Adipocyte (in vitro differentiated cells): ENCODE data around the gene KLHL14.
"Not testable (repeated sequence)": the region's sequence is repeated elsewhere in the genome, so short reads cannot be mapped to it uniquely, and the experiment has no call there.

Experiments used
- DNase-seq: peaks from one replicate; pipeline ENCODE4 v3.0.0-alpha.2; 2015; ENCODE audit warnings: low read depth
- H3K27me3 ChIP-seq: replicated peaks from 2 replicates; pipeline ENCODE4 v1.7.0; 2013; ENCODE audit warnings: mild to moderate bottlenecking, low read length, moderate library complexity; ENCODE audit not compliant: control insufficient read depth, insufficient read depth
- H3K36me3 ChIP-seq: 2 replicates; pipeline ENCODE4 v1.7.0; 2013; ENCODE audit warnings: low read length, mild to moderate bottlenecking, moderate library complexity; ENCODE audit not compliant: control insufficient read depth, insufficient read depth, severe bottlenecking
- H3K4me1 ChIP-seq: 2 replicates; pipeline ENCODE4 v1.7.0; 2013; ENCODE audit warnings: mild to moderate bottlenecking, low read length, moderate library complexity; ENCODE audit not compliant: control insufficient read depth, insufficient read depth
- H3K4me3 ChIP-seq: 2 replicates; pipeline ENCODE4 v1.7.0; 2013; ENCODE audit warnings: mild to moderate bottlenecking, low read length, moderate library complexity
- H3K9ac ChIP-seq: 2 replicates; pipeline ENCODE4 v1.7.0; 2013; ENCODE audit warnings: mild to moderate bottlenecking, low read length, moderate library complexity
- H3K9me3 ChIP-seq: 2 replicates; pipeline ENCODE4 v1.7.0; 2013; ENCODE audit warnings: mild to moderate bottlenecking, low read length, moderate library complexity; ENCODE audit not compliant: control insufficient read depth

The KLHL14 gene

DNA sequence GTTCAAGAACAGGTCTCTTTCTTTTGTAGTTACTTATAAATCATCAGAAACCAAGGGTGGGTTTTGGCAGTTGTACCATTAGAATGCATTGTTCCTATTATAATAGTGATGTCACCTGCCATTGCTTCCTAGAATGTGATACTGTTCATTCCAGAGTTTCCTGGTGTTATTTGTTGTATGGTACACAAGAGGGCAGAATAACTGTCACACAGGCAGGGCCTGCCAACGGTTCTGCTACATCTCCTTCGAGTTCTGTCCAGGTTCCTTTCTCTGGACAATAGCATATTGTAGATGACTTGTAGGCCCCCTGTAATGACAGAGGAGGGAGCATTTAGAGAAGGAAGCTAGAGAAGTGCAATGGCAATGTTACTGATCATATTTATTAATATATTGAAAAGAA, 98.3 kb downstream of the KLHL14 start:
- Histone ChIP-seq H3K9me3 (no peaks in the 10 kb centered on the region), H3K4me1 (no peaks in the 10 kb centered on the region), H3K4me3 (no peak overlapping the region), H3K9ac (no peak overlapping the region), H3K27me3 (peaks cover 13% of the 10 kb centered on the region), H3K36me3 (no peaks in the 10 kb centered on the region)
- peak; percentile 1 for DNase-seq

DNA sequence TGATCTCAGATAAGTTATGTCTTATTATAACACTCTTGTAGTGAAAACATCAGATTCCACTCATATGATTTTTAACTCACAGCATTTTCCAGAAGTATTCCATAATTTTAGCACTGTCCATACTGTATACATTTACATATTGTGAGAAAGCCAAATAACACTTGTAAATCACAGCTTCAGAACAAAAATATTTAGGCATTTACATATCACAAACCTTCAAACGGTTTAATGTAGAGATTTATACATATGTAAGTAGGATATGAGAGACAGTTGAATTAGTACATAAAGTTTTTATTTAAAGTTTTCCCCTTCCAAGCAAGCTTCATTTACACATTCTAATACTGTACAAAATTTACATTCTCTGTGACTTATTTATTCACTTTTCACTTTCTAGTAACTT, 100.4 kb downstream of the KLHL14 start:
- H3K4me3 ChIP-seq: no peak overlapping the region
- DNase-seq: no peak
- no peak overlapping the region for H3K9ac ChIP-seq
- no peaks in the 10 kb centered on the region for H3K9me3 ChIP-seq
- H3K27me3 ChIP-seq: peaks cover 5% of the 10 kb centered on the region
- H3K4me1 ChIP-seq: no peaks in the 10 kb centered on the region
- no peaks in the 10 kb centered on the region for H3K36me3 ChIP-seq

DNA sequence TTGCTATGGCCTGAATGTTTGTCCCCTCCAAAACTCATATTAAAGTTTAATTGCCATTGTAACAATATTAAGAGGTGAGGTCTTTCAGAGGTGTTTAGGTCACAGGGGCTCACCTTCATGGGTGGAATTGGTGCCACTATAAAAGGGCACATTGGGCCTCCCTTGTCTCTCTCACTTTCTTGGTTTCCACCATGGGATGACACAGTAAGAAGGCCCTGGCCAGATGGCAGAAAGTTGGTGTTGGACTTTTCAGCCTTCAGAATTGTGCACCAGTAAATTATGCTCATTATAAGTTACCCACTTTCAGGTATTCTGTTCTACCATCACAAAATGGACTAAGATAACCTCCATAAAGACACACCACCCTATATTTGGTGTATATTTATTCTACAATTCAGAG, 102.1 kb downstream of the KLHL14 start:
- Histone ChIP-seq H3K4me3 (no peak overlapping the region), H3K9me3 (no peaks in the 10 kb centered on the region), H3K27me3 (no peaks in the 10 kb centered on the region), H3K9ac (no peak overlapping the region), H3K4me1 (no peaks in the 10 kb centered on the region), H3K36me3 (no peaks in the 10 kb centered on the region)
- no peak for DNase-seq

DNA sequence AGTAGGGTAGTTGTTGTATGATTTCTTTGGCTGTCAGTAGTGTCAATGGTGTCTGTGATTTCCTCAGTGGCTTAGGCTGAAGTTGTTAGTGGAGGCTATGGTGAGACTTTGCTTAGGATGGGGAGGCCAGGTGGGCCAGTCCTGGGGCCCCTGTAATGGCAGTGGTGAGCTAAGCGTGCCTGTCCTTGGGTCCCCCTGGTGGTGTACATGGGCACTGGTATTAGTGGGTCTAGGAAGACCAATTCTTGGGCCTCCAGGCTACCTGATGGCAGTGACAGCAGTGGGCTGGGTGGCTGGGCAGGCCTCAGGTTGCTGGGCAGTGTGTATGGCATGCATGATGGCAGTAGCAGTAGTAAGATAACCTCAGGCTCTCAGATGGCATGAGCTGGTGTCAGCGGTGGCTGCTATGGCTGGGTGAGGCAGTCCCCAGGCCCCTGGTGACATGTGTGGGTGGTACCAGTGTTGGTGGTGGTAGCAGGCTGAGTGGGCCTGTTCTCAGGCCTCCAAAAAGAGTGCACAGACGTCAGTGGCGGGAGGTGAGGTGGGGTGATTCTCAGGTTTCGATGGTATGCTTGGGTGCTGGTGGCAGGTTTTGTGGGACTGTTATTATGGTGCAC, 103.2 kb downstream of the KLHL14 start:
- no peak overlapping the region for H3K9ac ChIP-seq
- no peak overlapping the region for H3K4me3 ChIP-seq
- H3K36me3 ChIP-seq: no peaks in the 10 kb centered on the region
- no peaks in the 10 kb centered on the region for H3K27me3 ChIP-seq
- no peaks in the 10 kb centered on the region for H3K4me1 ChIP-seq
- no peaks in the 10 kb centered on the region for H3K9me3 ChIP-seq
- DNase-seq: no peak

- Histone ChIP-seq H3K4me3 (no peak overlapping the region), H3K4me1 (no peaks in the 10 kb centered on the region)
- DNase-seq: no peak
Measured at GRCh38 chr18:32668956-32669355, 103.9 kb downstream of the KLHL14 start.

DNA sequence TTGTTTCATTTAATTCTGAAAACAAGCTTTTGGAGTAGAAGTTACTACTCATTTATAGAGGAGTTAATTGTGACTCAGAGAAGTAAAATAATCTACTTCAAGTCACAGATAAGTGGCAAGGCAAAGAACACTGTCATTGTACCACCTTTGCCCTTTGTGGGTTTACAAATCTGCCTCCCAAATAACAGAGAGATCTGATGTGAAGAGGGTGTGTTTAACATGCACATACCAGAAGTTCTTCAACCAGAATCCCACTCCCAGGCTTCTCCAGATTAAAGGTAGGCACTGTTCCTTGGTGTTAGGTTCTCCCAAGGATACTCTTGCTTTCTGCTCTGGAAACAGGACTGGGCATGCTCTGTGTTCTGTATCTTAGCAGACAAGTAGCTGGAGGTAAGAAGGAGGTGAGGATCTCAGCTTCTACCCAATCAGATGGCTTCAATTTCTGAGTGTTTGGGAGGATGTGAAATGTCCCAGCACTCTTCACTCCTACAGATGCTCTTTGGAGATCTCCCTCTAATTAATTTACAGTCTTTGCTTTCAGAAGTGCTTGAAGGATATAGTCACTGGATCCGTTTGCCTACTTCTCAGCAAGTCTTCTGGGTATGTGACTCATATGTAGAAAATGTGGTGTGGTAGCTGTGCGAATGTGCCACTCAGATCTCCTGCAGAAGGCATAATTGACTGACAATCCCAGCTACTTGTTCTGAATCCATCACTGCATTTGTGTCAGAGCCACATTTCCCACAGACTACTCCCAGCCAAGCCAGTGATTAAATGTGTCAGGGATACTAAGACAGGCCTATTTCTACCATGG, 111.1 kb downstream of the KLHL14 start:
- Histone ChIP-seq H3K36me3 (no peaks in the 10 kb centered on the region), H3K4me3 (no peak overlapping the region), H3K27me3 (no peaks in the 10 kb centered on the region), H3K9ac (no peak overlapping the region), H3K4me1 (no peaks in the 10 kb centered on the region), H3K9me3 (no peaks in the 10 kb centered on the region)
- DNase-seq: peak; percentile 3

More at GRCh38 chr18:32668956-32669355, 103.9 kb downstream of the KLHL14 start:
- no peak overlapping the region for H3K9ac ChIP-seq
- no peaks in the 10 kb centered on the region for H3K9me3 ChIP-seq
- H3K27me3 ChIP-seq: no peaks in the 10 kb centered on the region
- no peaks in the 10 kb centered on the region for H3K36me3 ChIP-seq

DNA sequence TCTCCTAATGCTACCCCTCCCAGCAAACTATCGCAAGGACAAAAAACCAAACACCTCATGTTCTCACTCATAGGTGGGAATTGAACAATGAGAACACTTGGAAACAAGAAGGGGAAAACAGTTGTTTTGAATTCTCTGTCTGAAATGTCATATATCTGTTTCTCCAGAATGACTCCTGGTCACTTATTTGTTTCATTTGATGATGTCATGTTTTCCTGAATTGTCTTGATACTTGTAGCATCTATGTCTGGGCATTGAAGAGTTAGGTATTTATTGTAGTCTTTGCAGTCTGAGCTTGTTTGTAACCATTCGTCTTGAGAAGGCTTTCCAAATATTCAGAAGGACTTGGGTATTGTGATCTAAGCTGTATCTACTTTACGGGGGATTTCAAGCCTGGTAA, 118.3 kb downstream of the KLHL14 start:
- not testable (repeated sequence) for H3K4me3 ChIP-seq, H3K27me3 ChIP-seq, H3K9me3 ChIP-seq, H3K36me3 ChIP-seq, DNase-seq, H3K9ac ChIP-seq, H3K4me1 ChIP-seq

- not testable (repeated sequence) for DNase-seq, H3K36me3 ChIP-seq, H3K9ac ChIP-seq, H3K9me3 ChIP-seq, H3K4me3 ChIP-seq, H3K27me3 ChIP-seq, H3K4me1 ChIP-seq
Measured at GRCh38 chr18:32637659-32638058, 135.2 kb downstream of the KLHL14 start.

- H3K36me3 ChIP-seq: no peaks in the 10 kb centered on the region
- H3K4me1 ChIP-seq: no peaks in the 10 kb centered on the region
- peaks cover 2% of the 10 kb centered on the region for H3K9me3 ChIP-seq
- no peaks in the 10 kb centered on the region for H3K27me3 ChIP-seq
- H3K9ac ChIP-seq: no peak overlapping the region
- DNase-seq: no peak
- H3K4me3 ChIP-seq: no peak overlapping the region
Measured at GRCh38 chr18:32637226-32637625, 135.6 kb downstream of the KLHL14 start.

GRCh38 chr18:32634876-32635431, 137.9 kb downstream of the KLHL14 start:
- H3K9ac ChIP-seq: no peak overlapping the region
- H3K36me3 ChIP-seq: no peaks in the 10 kb centered on the region
- no peaks in the 10 kb centered on the region for H3K27me3 ChIP-seq
- H3K4me3 ChIP-seq: no peak overlapping the region
- no peaks in the 10 kb centered on the region for H3K4me1 ChIP-seq
- H3K9me3 ChIP-seq: no peaks in the 10 kb centered on the region
- no peak for DNase-seq

GRCh38 chr18:32629981-32630700, 142.7 kb downstream of the KLHL14 start:
- no peaks in the 10 kb centered on the region for H3K36me3 ChIP-seq
- peak; percentile 8 for DNase-seq
- no peaks in the 10 kb centered on the region for H3K9me3 ChIP-seq
- H3K9ac ChIP-seq: no peak overlapping the region
- no peak overlapping the region for H3K4me3 ChIP-seq
- H3K4me1 ChIP-seq: no peaks in the 10 kb centered on the region
- no peaks in the 10 kb centered on the region for H3K27me3 ChIP-seq
